Suprapubic skin (tissue), 4 donors: ENCODE measurements around the gene P2RY14. TPM values are rescaled to one million over a fixed set of nuclear protein-coding genes. Genes with fewer than 3 reads are reported as not detected.
A peak's percentile ranks its signal among the peaks of the same experiment; 100 is the strongest.

Experiments
- DNase-seq, 2 donors: peaks; one replicate each; pipeline ENCODE4 v3.0.0-alpha.2; 2019; ENCODE audit warnings: low spot score in 2 of 2
- H3K27ac ChIP-seq: fragments of 200-600 bp; sonication (generic); one replicate; pipeline ENCODE4 v1.5.1; 2019
- H3K27me3 ChIP-seq: fragments of 200-600 bp; sonication (generic); one replicate; pipeline ENCODE4 v1.5.1; 2019
- H3K36me3 ChIP-seq: fragments of 200-600 bp; sonication (generic); one replicate; pipeline ENCODE4 v1.5.1; 2019
- H3K4me1 ChIP-seq: fragments of 200-600 bp; sonication (generic); one replicate; pipeline ENCODE4 v1.5.1; 2019
- H3K4me3 ChIP-seq: fragments of 200-600 bp; sonication (generic); one replicate; pipeline ENCODE4 v1.5.1; 2019; ENCODE audit warnings: mild to moderate bottlenecking
- H3K9me3 ChIP-seq: fragments of 200-600 bp; sonication (generic); one replicate; pipeline ENCODE4 v1.5.1; 2019
- EP300 ChIP-seq: sonication (generic); formaldehyde crosslinking; IDR thresholded peaks from one replicate; pipeline ENCODE4 v1.6.1; 2017; ENCODE audit warnings: antibody characterized with exemption
- POLR2A ChIP-seq, 2 donors: fragments of 450-650 bp; IDR thresholded peaks; one replicate each; pipeline ENCODE4 v1.6.1; 2017; ENCODE audit warnings: antibody characterized with exemption in 2 of 2, mild to moderate bottlenecking in 2 of 2, moderate library complexity in 2 of 2
- POLR2AphosphoS5 ChIP-seq, 3 donors: sonication (generic); formaldehyde crosslinking; IDR thresholded peaks; one replicate each; pipeline ENCODE4 v1.6.1; 2017; ENCODE audit warnings: antibody characterized with exemption in 3 of 3
- WGBS: methylation state at CpG from one replicate; pipeline ENCODE4 v1.1.5; 2018; 5-methylcytosine and 5-hydroxymethylcytosine counted together
- total RNA-seq, 4 donors: library from RNA; depleted of rRNA; stranded (reverse); fragments of >200 nt; gene quantifications; one replicate each; pipeline ENCODE4 v1.1.0, GENCODE V29; 2016
- TF ChIP-seq, protein P1 (sequence below), 2 donors: fragments of 200-600 bp in 1 of 2; fragments of 450-650 bp in 1 of 2; sonication (generic) in 1 of 2; IDR thresholded peaks; one replicate each; pipeline ENCODE4 v1.5.1; 2016 to 2019; ENCODE audit warnings: antibody characterized with exemption in 2 of 2, mild to moderate bottlenecking in 1 of 2, moderate library complexity in 1 of 2

Gene P2RY14
- total RNA-seq, 4 donors from 2014 or later = 1.1 to 4.2 (median 2.4) TPM

DNA sequence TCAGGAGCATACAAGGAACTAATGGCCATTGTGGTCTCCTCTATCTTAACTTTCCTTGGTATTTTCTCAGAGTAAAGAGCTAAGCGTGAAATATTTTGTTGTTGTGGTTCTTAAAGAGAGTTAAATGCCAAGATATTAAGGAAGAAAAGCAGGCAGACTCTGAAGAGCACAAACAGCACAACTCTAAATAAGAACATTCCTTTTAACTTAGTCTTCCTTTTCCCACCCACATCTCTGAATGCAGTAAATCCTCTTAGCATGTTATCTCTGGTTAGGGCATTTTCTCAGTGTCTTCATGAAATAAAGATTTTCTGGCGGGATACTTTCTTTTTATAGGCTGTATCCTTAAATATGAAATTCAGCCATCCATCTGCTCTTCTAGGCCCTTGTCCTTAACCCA, 36.8 kb upstream of the P2RY14 start:
- H3K27ac ChIP-seq = peak overlapping the region; percentile 86

DNA sequence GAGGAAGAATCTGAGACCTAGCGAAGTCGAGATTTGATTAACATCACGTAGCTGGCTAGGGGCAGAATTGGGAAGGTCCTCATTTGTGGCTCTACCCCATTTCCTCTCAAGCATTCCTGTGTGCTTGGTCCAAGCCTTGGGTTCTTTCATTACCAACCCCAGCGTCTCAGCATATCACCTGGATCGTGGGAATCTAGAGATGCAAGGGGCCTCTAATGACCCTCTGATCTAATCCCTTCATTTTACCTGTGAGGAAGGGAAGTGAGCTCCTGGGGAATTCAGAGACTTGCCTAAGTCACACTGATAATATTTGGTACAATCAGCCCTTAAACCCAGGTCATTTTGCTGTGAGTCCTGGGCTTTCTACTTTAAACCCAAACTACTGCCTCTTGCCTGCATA, 36.3 kb upstream of the P2RY14 start:
- peak overlapping the region; percentile 86 for H3K27ac ChIP-seq
- H3K27me3 ChIP-seq = no peaks in the 10 kb centered on the region
- no peaks in the 10 kb centered on the region for H3K9me3 ChIP-seq
- peak overlapping the region; percentile 43 for H3K4me3 ChIP-seq
- H3K4me1 ChIP-seq = peaks cover 26% of the 10 kb centered on the region
- 94% methylated on average over 5 of the region's 5 CpGs for WGBS
- TF ChIP-seq POLR2AphosphoS5 (IDR thresholded peaks at IDR 0.05) = no peak
- TF ChIP-seq, protein P1, sequence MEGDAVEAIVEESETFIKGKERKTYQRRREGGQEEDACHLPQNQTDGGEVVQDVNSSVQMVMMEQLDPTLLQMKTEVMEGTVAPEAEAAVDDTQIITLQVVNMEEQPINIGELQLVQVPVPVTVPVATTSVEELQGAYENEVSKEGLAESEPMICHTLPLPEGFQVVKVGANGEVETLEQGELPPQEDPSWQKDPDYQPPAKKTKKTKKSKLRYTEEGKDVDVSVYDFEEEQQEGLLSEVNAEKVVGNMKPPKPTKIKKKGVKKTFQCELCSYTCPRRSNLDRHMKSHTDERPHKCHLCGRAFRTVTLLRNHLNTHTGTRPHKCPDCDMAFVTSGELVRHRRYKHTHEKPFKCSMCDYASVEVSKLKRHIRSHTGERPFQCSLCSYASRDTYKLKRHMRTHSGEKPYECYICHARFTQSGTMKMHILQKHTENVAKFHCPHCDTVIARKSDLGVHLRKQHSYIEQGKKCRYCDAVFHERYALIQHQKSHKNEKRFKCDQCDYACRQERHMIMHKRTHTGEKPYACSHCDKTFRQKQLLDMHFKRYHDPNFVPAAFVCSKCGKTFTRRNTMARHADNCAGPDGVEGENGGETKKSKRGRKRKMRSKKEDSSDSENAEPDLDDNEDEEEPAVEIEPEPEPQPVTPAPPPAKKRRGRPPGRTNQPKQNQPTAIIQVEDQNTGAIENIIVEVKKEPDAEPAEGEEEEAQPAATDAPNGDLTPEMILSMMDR (IDR thresholded peaks at IDR 0.05) = no peak
- TF ChIP-seq POLR2A (IDR thresholded peaks at IDR 0.05) = no peak
- no peak for TF ChIP-seq EP300
- no peak for DNase-seq
- no peaks in the 10 kb centered on the region for H3K36me3 ChIP-seq

More for the DNA sequence above, 36.8 kb upstream of the P2RY14 start:
- no peaks in the 10 kb centered on the region for H3K9me3 ChIP-seq
- DNase-seq = no peak
- 76% methylated on average over 2 of the region's 2 CpGs for WGBS
- H3K36me3 ChIP-seq = no peaks in the 10 kb centered on the region
- peaks cover 32% of the 10 kb centered on the region for H3K4me1 ChIP-seq
- peak overlapping the region; percentile 43 for H3K4me3 ChIP-seq
- no peaks in the 10 kb centered on the region for H3K27me3 ChIP-seq
- TF ChIP-seq EP300 (no peak), POLR2AphosphoS5 (IDR thresholded peaks at IDR 0.05) (no peak), POLR2A (IDR thresholded peaks at IDR 0.05) (no peak)
- TF ChIP-seq, protein P1 (IDR thresholded peaks at IDR 0.05) = no peak

DNA sequence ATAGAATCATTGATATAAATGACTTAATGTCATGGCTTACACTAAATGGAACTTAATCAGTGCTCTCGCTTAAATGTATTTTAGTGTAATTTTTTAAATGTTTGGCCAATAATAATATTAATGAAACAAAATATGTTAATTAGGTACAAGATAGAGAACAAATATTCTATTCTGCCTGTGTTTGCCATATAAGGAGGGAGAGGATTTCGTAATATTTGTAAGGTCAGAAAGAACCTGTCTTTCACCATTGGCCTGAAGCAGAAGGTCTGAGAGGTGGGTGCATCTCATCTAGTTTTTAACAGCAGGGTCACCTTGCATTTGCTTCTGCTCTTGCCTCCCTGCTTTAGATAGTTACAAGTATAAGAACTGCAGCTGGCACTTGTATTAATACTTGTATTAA, 35.8 kb upstream of the P2RY14 start:
- TF ChIP-seq, protein P1 (IDR thresholded peaks at IDR 0.05) = no peak
- TF ChIP-seq EP300 (no peak), POLR2AphosphoS5 (IDR thresholded peaks at IDR 0.05) (no peak), POLR2A (IDR thresholded peaks at IDR 0.05) (no peak)
- H3K27me3 ChIP-seq = no peaks in the 10 kb centered on the region
- peak overlapping the region; percentile 43 for H3K4me3 ChIP-seq
- no peaks in the 10 kb centered on the region for H3K9me3 ChIP-seq
- no peaks in the 10 kb centered on the region for H3K36me3 ChIP-seq
- H3K4me1 ChIP-seq = peaks cover 25% of the 10 kb centered on the region
- no peak for DNase-seq
- 95% methylated on average over 2 of the region's 2 CpGs for WGBS
- no peak overlapping the region for H3K27ac ChIP-seq

DNA sequence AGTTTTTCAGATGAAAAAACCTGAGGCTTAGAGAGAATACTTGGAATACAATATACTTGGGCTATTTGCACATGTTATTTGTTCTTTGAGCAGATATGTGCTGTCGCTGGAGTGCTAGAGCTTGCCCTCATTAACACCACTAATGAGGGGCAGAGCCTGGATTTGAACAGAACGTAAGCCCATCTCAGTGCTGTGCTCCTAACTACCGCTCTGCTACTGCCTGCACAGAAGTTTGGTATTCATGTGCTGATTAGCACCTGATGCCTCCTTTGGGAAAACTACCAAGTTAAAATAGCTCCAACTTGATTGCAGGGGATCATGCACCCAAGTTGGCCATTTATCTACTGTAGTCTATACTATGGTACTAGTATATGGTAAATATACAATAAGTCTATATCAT, 34.6 kb upstream of the P2RY14 start:
- Histone ChIP-seq H3K27me3 (no peaks in the 10 kb centered on the region), H3K36me3 (no peaks in the 10 kb centered on the region), H3K9me3 (no peaks in the 10 kb centered on the region), H3K4me1 (peaks cover 23% of the 10 kb centered on the region), H3K27ac (no peak overlapping the region), H3K4me3 (no peak overlapping the region)
- TF ChIP-seq POLR2A (IDR thresholded peaks at IDR 0.05) (no peak), POLR2AphosphoS5 (IDR thresholded peaks at IDR 0.05) (no peak), EP300 (no peak)
- TF ChIP-seq, protein P1 (IDR thresholded peaks at IDR 0.05) = no peak
- no peak for DNase-seq
- WGBS = 94% methylated on average over 3 of the region's 3 CpGs

DNA sequence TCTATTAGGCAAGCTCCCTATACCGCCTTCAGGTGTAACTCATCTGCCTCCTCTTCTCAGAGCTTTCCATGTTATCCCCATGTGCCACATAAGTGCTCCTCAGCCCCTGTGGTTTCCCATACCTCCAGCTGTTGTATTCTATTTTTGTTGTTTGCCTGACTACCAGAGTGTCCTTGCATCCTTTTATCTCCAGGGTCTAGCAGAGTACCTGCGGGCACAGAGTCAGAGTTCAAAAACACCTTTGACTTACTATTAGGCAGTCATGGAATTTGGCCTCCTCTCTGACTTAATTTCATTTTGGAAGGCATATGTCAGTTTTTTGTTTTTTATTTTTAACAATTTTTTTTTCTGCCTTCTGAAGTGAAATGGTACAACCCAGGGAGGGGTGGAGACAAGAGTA, 31.2 kb upstream of the P2RY14 start:
- WGBS = 97% methylated on average over 2 of the region's 2 CpGs
- Histone ChIP-seq H3K27me3 (no peaks in the 10 kb centered on the region), H3K36me3 (no peaks in the 10 kb centered on the region), H3K27ac (no peak overlapping the region), H3K4me1 (peaks cover 45% of the 10 kb centered on the region), H3K9me3 (no peaks in the 10 kb centered on the region), H3K4me3 (no peak overlapping the region)
- TF ChIP-seq EP300 = no peak
- TF ChIP-seq, protein P1 (IDR thresholded peaks at IDR 0.05) = no peak
- TF ChIP-seq POLR2A (IDR thresholded peaks at IDR 0.05) = no peak
- TF ChIP-seq POLR2AphosphoS5 (IDR thresholded peaks at IDR 0.05) = no peak
- DNase-seq = no peak
